Activated naive CD4-positive, alpha-beta T cell treated with anti-CD3 and anti-CD28 coated beads, Interleukin-2, amount 10 ng/mL, durations not matched to agents 7 days and 5 days (primary cell): ENCODE data around the gene CISTR.
A peak's percentile ranks its signal among the peaks of the same experiment; 100 is the strongest.

ENCODE experiments used
- CTCF ChIA-PET: fragments of 350-600 bp; sonication (Branson Sonifier 250); formaldehyde crosslinking; loops from one replicate; lab custom pipeline; 2021; ENCODE audit warnings: antibody characterized with exemption; lab: Charles Lee
- DNase-seq: peaks from one replicate; pipeline ENCODE4 v3.0.0-alpha.2; 2020
- H3K27ac Mint-ChIP-seq: one replicate; pipeline ENCODE4 v1.8.0; 2021; ENCODE audit warnings: mild to moderate bottlenecking, moderate library complexity, mixed read lengths
- H3K27me3 Mint-ChIP-seq: one replicate; pipeline ENCODE4 v1.8.0; 2021; ENCODE audit warnings: mild to moderate bottlenecking, mixed read lengths
- H3K36me3 Mint-ChIP-seq: one replicate; pipeline ENCODE4 v1.8.0; 2021; ENCODE audit warnings: mixed read lengths
- H3K4me1 Mint-ChIP-seq: one replicate; pipeline ENCODE4 v1.8.0; 2021; ENCODE audit warnings: mixed read lengths
- H3K4me3 Mint-ChIP-seq: one replicate; pipeline ENCODE4 v1.8.0; 2021; ENCODE audit warnings: mild to moderate bottlenecking, moderate library complexity, mixed read lengths
- H3K9me3 Mint-ChIP-seq: one replicate; pipeline ENCODE4 v1.8.0; 2021; ENCODE audit warnings: mixed read lengths

The CISTR gene

GRCh38 chr12:53746592-53747092, 5.1 kb downstream of the CISTR start:
- Mint-ChIP-seq H3K27ac (no peak overlapping the region), H3K4me3 (no peak overlapping the region), H3K27me3 (no peaks in the 10 kb centered on the region), H3K9me3 (no peaks in the 10 kb centered on the region), H3K4me1 (peaks cover 6% of the 10 kb centered on the region), H3K36me3 (no peaks in the 10 kb centered on the region)
- CTCF ChIA-PET, result interaction anchor here (0.7 to 7.6 kb wide), 24 partner anchors 8 to 455 kb away, joined by 3 to 185 read pairs (median 8); partner anchors contain the start of genes ATP5MC2, CALCOCO1 and CISTR
- DNase-seq, result peak; percentile 93

- H3K27ac Mint-ChIP-seq, result no peak overlapping the region
- H3K27me3 Mint-ChIP-seq, result no peaks in the 10 kb centered on the region
- no peaks in the 10 kb centered on the region for H3K36me3 Mint-ChIP-seq
- H3K9me3 Mint-ChIP-seq, result no peaks in the 10 kb centered on the region
- peaks cover 6% of the 10 kb centered on the region for H3K4me1 Mint-ChIP-seq
- CTCF ChIA-PET, result interaction anchor here (0.9 to 7.6 kb wide), 13 partner anchors 10 to 362 kb away, joined by 3 to 185 read pairs (median 17); partner anchors contain the start of genes ATP5MC2, CALCOCO1 and CISTR
- no peak overlapping the region for H3K4me3 Mint-ChIP-seq
- DNase-seq, result no peak
Measured at GRCh38 chr12:53744751-53745150, 7.0 kb downstream of the CISTR start.

GRCh38 chr12:53744130-53744441, 7.7 kb downstream of the CISTR start:
- CTCF ChIA-PET, result interaction anchor here (0.6 to 7.6 kb wide), 22 partner anchors 11 to 361 kb away, joined by 3 to 185 read pairs (median 4); partner anchors contain the start of genes CALCOCO1, CISTR and PRR13
- Mint-ChIP-seq H3K27ac (no peak overlapping the region), H3K9me3 (no peaks in the 10 kb centered on the region), H3K4me1 (peaks cover 11% of the 10 kb centered on the region), H3K36me3 (no peaks in the 10 kb centered on the region), H3K27me3 (no peaks in the 10 kb centered on the region), H3K4me3 (no peak overlapping the region)
- DNase-seq, result no peak

GRCh38 chr12:53743266-53744129, 8.3 kb downstream of the CISTR start:
- Mint-ChIP-seq H3K36me3 (no peaks in the 10 kb centered on the region), H3K4me3 (peak overlapping the region; percentile 7), H3K4me1 (peaks cover 16% of the 10 kb centered on the region), H3K27ac (no peak overlapping the region), H3K9me3 (no peaks in the 10 kb centered on the region), H3K27me3 (no peaks in the 10 kb centered on the region)
- CTCF ChIA-PET, result interaction anchor here (0.6 to 7.6 kb wide), 25 partner anchors 11 to 360 kb away, joined by 3 to 185 read pairs (median 4); partner anchors contain the start of genes CALCOCO1, CISTR and PRR13
- DNase-seq, result peak; percentile 69

- no peaks in the 10 kb centered on the region for H3K9me3 Mint-ChIP-seq
- no peak overlapping the region for H3K4me3 Mint-ChIP-seq
- H3K36me3 Mint-ChIP-seq, result no peaks in the 10 kb centered on the region
- no peak overlapping the region for H3K27ac Mint-ChIP-seq
- H3K27me3 Mint-ChIP-seq, result no peaks in the 10 kb centered on the region
- H3K4me1 Mint-ChIP-seq, result peaks cover 16% of the 10 kb centered on the region
- CTCF ChIA-PET, result interaction anchor here (0.7 to 1.6 kb wide), 4 partner anchors 17 to 46 kb away, joined by 3 to 6 read pairs (median 4); no protein-coding TSS in a partner anchor
- DNase-seq, result no peak
Measured at GRCh38 chr12:53740130-53740491, 11.7 kb downstream of the CISTR start.

- no peak overlapping the region for H3K4me3 Mint-ChIP-seq
- H3K9me3 Mint-ChIP-seq, result no peaks in the 10 kb centered on the region
- peaks cover 6% of the 10 kb centered on the region for H3K27me3 Mint-ChIP-seq
- CTCF ChIA-PET, result interaction anchor here (0.7 to 14.7 kb wide), 7 partner anchors 6 to 46 kb away, joined by 3 to 185 read pairs (median 4); no protein-coding TSS in a partner anchor
- no peak for DNase-seq
- H3K36me3 Mint-ChIP-seq, result no peaks in the 10 kb centered on the region
- peaks cover 16% of the 10 kb centered on the region for H3K4me1 Mint-ChIP-seq
- H3K27ac Mint-ChIP-seq, result no peak overlapping the region
Measured at GRCh38 chr12:53739214-53740129, 12.3 kb downstream of the CISTR start.

- CTCF ChIA-PET, result interaction anchor here (0.7 to 14.7 kb wide), 5 partner anchors 6 to 41 kb away, joined by 3 to 185 read pairs (median 4); no protein-coding TSS in a partner anchor
- peaks cover 14% of the 10 kb centered on the region for H3K27me3 Mint-ChIP-seq
Measured at GRCh38 chr12:53738406-53739213, 13.2 kb downstream of the CISTR start.

GRCh38 chr12:53737951-53738405, 13.8 kb downstream of the CISTR start:
- Mint-ChIP-seq H3K27me3 (peaks cover 18% of the 10 kb centered on the region), H3K27ac (no peak overlapping the region), H3K4me3 (no peak overlapping the region), H3K4me1 (peaks cover 17% of the 10 kb centered on the region), H3K36me3 (no peaks in the 10 kb centered on the region), H3K9me3 (no peaks in the 10 kb centered on the region)
- CTCF ChIA-PET, result interaction anchor here (1.6 to 14.7 kb wide), 2 partner anchors 7 to 36 kb away, joined by 4 to 185 read pairs; no protein-coding TSS in a partner anchor
- no peak for DNase-seq

More at GRCh38 chr12:53738406-53739213, 13.2 kb downstream of the CISTR start:
- Mint-ChIP-seq H3K36me3 (no peaks in the 10 kb centered on the region), H3K27ac (no peak overlapping the region), H3K4me3 (no peak overlapping the region), H3K9me3 (no peaks in the 10 kb centered on the region), H3K4me1 (peaks cover 20% of the 10 kb centered on the region)
- DNase-seq, result peak; percentile 54

GRCh38 chr12:53737093-53737808, 14.5 kb downstream of the CISTR start:
- DNase-seq, result no peak
- no peaks in the 10 kb centered on the region for H3K36me3 Mint-ChIP-seq

GRCh38 chr12:53736592-53736991, 15.2 kb downstream of the CISTR start:
- no peaks in the 10 kb centered on the region for H3K9me3 Mint-ChIP-seq
- H3K4me3 Mint-ChIP-seq, result no peak overlapping the region
- CTCF ChIA-PET, result interaction anchor here (14.7 kb wide), 1 partner anchor 8 kb away, joined by 185 read pairs; no protein-coding TSS in a partner anchor
- no peak overlapping the region for H3K27ac Mint-ChIP-seq
- no peaks in the 10 kb centered on the region for H3K36me3 Mint-ChIP-seq
- peaks cover 17% of the 10 kb centered on the region for H3K4me1 Mint-ChIP-seq
- peaks cover 21% of the 10 kb centered on the region for H3K27me3 Mint-ChIP-seq
- DNase-seq, result no peak

More at GRCh38 chr12:53737093-53737808, 14.5 kb downstream of the CISTR start:
- peaks cover 17% of the 10 kb centered on the region for H3K4me1 Mint-ChIP-seq
- H3K27me3 Mint-ChIP-seq, result peaks cover 20% of the 10 kb centered on the region
- CTCF ChIA-PET, result interaction anchor here (14.7 kb wide), 1 partner anchor 8 kb away, joined by 185 read pairs; no protein-coding TSS in a partner anchor
- H3K9me3 Mint-ChIP-seq, result no peaks in the 10 kb centered on the region
- no peak overlapping the region for H3K27ac Mint-ChIP-seq
- no peak overlapping the region for H3K4me3 Mint-ChIP-seq

- Mint-ChIP-seq H3K36me3 (no peaks in the 10 kb centered on the region), H3K9me3 (no peaks in the 10 kb centered on the region), H3K27ac (no peak overlapping the region), H3K27me3 (peaks cover 24% of the 10 kb centered on the region), H3K4me1 (peaks cover 17% of the 10 kb centered on the region), H3K4me3 (no peak overlapping the region)
- CTCF ChIA-PET, result interaction anchor here (1.6 to 14.7 kb wide), 2 partner anchors 10 kb away, joined by 3 to 185 read pairs; no protein-coding TSS in a partner anchor
- no peak for DNase-seq
Measured at GRCh38 chr12:53735556-53735955, 16.2 kb downstream of the CISTR start.

- Mint-ChIP-seq H3K4me1 (peaks cover 14% of the 10 kb centered on the region), H3K9me3 (no peaks in the 10 kb centered on the region)
Measured at GRCh38 chr12:53734425-53734824, 17.4 kb downstream of the CISTR start.

More at GRCh38 chr12:53734425-53734824, 17.4 kb downstream of the CISTR start:
- Mint-ChIP-seq H3K27ac (no peak overlapping the region), H3K27me3 (peaks cover 24% of the 10 kb centered on the region), H3K4me3 (no peak overlapping the region), H3K36me3 (no peaks in the 10 kb centered on the region)
- CTCF ChIA-PET, result interaction anchor here (1.6 to 14.7 kb wide), 3 partner anchors 9 to 32 kb away, joined by 3 to 185 read pairs (median 8); no protein-coding TSS in a partner anchor
- DNase-seq, result no peak
